Hindlimb muscle (tissue), 1 donor: Measurements from ENCODE around the gene COL4A1. TPM values are rescaled to one million over a fixed set of nuclear protein-coding genes. Genes with fewer than 3 reads are reported as not detected.
"Not testable (repeated sequence)": the region's sequence is repeated elsewhere in the genome, so short reads cannot be mapped to it uniquely, and the experiment has no call there.

Experiments
- DNase-seq: peaks from one replicate; pipeline ENCODE4 v3.0.0-alpha.2; 2013
- polyA plus RNA-seq: library from polyadenylated mRNA; unstranded; fragments of 120-200 nt; gene quantifications from one replicate; pipeline ENCODE4 v1.2.1, GENCODE V29; 2013; ENCODE audit not compliant: insufficient read length

The COL4A1 gene
- polyA plus RNA-seq, 1 donor = 706 TPM

DNA sequence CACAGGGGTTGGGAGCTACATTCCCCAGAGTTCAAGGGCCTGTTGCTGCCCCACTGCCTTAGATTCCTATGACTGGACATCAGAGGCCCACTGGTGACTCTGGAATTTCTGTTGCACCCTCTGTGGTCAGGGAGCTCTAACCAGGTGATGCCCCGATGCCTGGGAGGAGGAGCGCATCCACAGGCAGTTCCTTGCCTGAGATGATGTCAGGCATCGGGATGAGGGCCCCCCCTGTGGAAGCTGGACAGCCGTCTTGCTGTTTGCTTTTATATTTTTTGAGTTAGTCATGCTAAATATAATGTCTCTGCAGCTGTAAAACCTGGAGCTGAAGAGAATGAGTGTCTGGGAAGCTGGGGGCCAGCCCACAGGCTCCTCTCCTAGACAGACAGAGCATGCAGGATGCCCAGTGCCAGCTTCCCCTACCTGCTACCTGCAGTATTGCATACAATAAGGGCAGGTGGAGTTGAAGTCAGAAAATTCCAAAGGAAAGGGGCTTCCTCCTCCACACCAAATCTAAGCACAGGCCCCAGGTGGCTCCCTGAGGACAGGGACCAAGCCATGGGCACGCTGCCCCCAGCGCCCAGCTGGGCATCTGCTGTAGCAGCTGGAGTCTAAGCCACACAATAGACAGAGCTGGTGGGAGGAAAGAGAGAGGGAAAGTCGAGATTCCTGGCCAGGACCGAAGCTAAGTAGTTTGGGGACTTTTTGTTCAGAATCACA is 16.4 kb upstream of the COL4A1 start:
- peak; percentile 56 for DNase-seq

DNA sequence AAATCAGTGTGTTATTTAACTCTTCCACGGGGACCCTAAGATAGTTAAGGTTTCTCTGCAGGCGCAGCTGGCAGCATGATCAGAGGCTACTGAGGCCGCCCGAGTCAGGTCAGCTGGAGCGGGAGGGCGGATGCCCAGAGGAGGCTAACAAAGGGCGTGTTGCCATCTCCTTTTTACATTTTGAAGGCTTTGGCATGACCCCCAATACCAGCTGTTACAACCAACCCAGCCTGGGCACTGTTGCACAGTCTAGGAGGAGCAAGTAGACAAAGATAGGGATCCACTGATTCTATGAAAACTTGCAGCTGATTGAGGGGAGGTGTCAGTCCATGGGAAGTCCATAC is 15.8 kb upstream of the COL4A1 start:
- no peak for DNase-seq

- DNase-seq = no peak
These were observed 15.3 kb upstream of the COL4A1 start for GRCh38 chr13:110322126-110322827.

- DNase-seq = not testable (repeated sequence)
These were observed 14.6 kb upstream of the COL4A1 start for GRCh38 chr13:110321573-110321972.

GRCh38 chr13:110320645-110321044 is 13.7 kb upstream of the COL4A1 start:
- DNase-seq = no peak

DNA sequence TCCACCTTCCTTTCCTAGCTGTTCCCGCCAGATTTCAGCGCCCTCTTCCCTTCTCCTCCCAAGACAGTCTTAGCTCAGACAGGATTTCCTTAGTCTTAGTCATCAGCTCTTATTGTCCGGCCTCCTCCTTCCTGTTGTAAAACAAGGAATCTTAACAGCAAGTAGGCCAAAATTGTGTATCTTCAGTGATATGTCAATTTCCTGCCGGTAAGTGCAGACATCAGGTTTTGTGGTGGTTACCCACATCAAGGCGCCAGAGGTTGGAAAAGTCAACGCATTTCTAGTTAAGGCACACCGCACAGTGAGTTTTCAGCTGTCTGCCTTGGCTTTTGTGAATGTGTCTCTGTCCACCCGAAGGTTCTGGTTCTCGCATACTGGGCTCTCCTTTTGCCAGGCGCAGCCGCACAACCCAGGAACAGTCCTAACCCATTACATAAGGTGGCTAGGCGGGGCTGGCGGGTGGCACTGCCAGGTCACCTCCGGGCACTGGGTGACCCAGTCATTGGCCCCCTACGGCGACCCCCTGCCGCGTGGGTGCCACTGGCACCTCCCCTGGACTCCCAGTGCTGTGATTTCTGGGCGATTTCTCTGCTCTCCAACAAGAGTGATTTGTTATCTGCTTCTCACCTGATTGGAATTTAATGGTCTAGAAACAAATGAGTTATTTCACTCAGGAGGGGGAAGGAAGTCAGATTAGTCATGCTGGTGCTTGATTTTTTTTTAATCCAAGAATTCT is 13.0 kb upstream of the COL4A1 start:
- DNase-seq = no peak

GRCh38 chr13:110319397-110319773 is 12.4 kb upstream of the COL4A1 start:
- no peak for DNase-seq

GRCh38 chr13:110318920-110319319 is 12.0 kb upstream of the COL4A1 start:
- DNase-seq = no peak

- DNase-seq = no peak
These were observed 10.7 kb upstream of the COL4A1 start for GRCh38 chr13:110317496-110318195.

DNA sequence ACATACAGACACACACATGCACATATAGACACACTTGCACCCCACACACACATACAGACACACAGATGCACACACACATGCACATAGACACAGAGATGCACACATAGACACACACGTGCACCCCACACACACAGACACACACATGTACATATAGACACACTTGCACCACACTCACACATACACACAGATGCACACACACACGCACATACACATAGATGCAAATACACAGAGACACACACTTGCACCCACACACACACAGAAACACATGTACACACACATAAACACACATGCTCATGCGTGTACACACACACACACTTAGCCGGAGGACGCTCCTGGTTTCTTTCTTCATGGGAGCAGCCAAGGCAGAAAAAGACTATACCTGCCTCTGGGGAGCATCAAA is 10.1 kb upstream of the COL4A1 start:
- no peak for DNase-seq

GRCh38 chr13:110316196-110316595 is 9.2 kb upstream of the COL4A1 start:
- DNase-seq = no peak

DNA sequence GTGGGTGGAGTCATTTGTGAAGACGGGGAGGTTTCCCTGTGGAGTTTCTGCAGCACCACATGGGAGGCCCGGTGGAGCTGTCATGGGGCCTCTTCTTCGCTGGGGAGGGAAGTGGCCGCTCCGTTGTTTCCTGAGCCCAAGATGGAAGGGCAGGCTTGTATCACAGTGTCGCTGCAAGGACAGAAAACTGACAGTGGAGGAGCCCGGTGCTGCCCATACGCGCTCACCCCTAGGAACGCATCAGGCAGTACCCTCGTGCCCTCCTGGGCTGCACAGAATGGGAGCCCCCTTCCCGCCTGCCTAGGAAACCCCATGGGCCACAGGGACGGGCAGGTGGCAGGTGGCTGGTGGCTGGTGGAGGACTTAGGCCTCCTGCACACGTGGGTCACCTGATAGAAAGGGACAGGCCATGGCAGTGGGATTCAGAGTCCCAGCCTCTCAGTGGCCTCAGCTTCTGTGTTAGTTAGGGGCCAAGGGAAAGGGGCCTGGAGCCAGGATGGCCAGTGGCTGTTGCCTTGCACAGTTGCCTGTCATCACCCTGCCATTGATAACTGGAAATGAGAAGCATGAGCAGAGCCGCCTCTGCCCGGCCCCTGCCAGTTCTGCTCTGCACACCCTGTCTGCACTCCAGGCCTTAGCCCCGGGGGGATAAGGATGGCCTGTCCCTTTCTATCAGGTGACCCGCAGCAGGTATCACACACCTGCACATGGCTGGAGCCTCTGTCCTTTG is 7.7 kb upstream of the COL4A1 start:
- DNase-seq = no peak

DNA sequence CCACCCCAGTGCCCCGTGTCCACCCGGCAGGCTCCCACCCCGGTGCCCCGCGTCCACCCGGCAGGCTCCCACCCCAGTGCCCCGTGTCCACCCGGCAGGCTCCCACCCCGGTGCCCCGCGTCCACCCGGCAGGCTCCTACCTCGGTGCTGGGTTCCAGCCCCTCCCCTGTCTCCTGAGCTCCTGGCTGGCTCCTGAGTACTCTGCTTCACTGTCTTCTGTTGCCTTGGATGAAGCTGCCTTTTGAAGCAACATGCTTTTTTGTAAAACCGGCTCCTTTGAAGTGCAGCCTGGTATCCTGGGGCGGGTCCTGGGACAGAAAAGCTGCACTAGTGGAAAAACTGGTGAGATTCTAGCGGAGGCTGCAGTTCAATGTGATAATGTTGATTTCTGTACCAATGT is 6.8 kb upstream of the COL4A1 start:
- not testable (repeated sequence) for DNase-seq

- not testable (repeated sequence) for DNase-seq
These were observed 6.3 kb upstream of the COL4A1 start for GRCh38 chr13:110313261-110313660.

GRCh38 chr13:110312339-110313031 is 5.5 kb upstream of the COL4A1 start:
- DNase-seq = no peak

- DNase-seq = no peak
These were observed 4.7 kb upstream of the COL4A1 start for GRCh38 chr13:110311443-110312338.

- DNase-seq = no peak
These were observed 3.8 kb upstream of the COL4A1 start for GRCh38 chr13:110310541-110311442.

GRCh38 chr13:110309661-110310524 is 2.9 kb upstream of the COL4A1 start:
- no peak for DNase-seq
